ENCODE results near the gene SLC34A1.

SLC34A1 gene

DNA sequence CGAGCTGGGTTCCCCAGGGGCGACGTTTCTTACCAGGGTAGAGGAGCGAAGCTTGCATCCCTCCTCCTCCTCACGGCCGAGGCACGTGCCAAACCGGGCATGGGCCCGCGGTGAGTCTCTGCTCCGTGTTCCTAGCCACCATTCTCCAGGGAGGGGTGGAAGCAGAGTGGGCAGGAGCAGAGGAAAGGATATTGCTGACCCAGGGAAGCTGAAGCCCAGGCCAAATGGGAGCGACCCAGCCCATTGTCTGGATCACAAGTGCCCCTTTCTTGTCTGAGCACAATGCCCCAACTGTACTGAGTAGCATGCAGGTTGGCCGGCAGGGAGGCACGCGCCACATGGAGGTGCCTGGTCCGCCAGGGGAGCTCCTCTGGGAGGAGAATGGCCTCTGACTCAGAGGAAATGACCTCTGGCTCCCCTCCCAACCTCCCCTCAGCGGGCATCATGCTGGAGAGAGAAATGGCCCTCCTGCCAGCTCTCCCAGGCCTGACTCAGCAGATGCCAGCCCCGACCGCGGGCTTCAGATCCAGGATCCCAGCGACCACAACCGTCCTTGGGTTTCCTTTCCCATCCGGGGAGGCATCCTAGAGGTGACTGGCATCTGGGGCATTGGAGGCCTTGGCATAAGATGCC, 63.5 kb downstream of the SLC34A1 start (continued):
- TF ChIP-seq, protein P1, sequence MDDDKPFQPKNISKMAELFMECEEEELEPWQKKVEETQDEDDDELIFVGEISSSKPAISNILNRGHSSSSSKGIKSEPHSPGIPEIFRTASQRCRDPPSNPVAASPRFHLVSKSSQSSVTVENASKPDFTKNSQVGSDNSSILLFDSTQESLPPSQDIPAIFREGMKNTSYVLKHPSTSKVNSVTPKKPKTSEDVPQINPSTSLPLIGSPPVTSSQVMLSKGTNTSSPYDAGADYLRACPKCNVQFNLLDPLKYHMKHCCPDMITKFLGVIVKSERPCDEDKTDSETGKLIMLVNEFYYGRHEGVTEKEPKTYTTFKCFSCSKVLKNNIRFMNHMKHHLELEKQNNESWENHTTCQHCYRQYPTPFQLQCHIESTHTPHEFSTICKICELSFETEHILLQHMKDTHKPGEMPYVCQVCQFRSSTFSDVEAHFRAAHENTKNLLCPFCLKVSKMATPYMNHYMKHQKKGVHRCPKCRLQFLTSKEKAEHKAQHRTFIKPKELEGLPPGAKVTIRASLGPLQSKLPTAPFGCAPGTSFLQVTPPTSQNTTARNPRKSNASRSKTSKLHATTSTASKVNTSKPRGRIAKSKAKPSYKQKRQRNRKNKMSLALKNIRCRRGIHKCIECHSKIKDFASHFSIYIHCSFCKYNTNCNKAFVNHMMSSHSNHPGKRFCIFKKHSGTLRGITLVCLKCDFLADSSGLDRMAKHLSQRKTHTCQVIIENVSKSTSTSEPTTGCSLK (tag by site-specific recombination; IDR thresholded peaks at IDR 0.05) = no peak
- TF ChIP-seq ZNF132 (tag by site-specific recombination; IDR thresholded peaks at IDR 0.05; ENCODE audit: borderline replicate concordance) (no peak), ZXDB (tag by site-specific recombination; IDR thresholded peaks at IDR 0.05) (no peak), ZNF248 (tag by site-specific recombination; IDR thresholded peaks at IDR 0.05) (no peak), HOXC10 (CRISPR knock-in tag; IDR thresholded peaks at IDR 0.05) (no peak), ZNF654 (tag by site-specific recombination; IDR thresholded peaks at IDR 0.05; ENCODE audit: low read depth) (no peak), ZNF624 (tag by site-specific recombination; IDR thresholded peaks at IDR 0.05) (no peak), ZIC2 (tag by site-specific recombination; IDR thresholded peaks at IDR 0.05) (peak; percentile 89), OVOL3 (tag by site-specific recombination; IDR thresholded peaks at IDR 0.05) (no peak), ZSCAN30 (tag by site-specific recombination; IDR thresholded peaks at IDR 0.05) (no peak)
- TF ChIP-seq, protein P2, sequence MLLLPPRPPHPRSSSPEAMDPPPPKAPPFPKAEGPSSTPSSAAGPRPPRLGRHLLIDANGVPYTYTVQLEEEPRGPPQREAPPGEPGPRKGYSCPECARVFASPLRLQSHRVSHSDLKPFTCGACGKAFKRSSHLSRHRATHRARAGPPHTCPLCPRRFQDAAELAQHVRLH (tag by site-specific recombination; IDR thresholded peaks at IDR 0.05) = no peak
- TF ChIP-seq, protein P3, sequence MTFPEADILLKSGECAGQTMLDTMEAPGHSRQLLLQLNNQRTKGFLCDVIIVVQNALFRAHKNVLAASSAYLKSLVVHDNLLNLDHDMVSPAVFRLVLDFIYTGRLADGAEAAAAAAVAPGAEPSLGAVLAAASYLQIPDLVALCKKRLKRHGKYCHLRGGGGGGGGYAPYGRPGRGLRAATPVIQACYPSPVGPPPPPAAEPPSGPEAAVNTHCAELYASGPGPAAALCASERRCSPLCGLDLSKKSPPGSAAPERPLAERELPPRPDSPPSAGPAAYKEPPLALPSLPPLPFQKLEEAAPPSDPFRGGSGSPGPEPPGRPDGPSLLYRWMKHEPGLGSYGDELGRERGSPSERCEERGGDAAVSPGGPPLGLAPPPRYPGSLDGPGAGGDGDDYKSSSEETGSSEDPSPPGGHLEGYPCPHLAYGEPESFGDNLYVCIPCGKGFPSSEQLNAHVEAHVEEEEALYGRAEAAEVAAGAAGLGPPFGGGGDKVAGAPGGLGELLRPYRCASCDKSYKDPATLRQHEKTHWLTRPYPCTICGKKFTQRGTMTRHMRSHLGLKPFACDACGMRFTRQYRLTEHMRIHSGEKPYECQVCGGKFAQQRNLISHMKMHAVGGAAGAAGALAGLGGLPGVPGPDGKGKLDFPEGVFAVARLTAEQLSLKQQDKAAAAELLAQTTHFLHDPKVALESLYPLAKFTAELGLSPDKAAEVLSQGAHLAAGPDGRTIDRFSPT (tag by site-specific recombination; IDR thresholded peaks at IDR 0.05) = peak; percentile 80
- TF ChIP-seq, protein P4, sequence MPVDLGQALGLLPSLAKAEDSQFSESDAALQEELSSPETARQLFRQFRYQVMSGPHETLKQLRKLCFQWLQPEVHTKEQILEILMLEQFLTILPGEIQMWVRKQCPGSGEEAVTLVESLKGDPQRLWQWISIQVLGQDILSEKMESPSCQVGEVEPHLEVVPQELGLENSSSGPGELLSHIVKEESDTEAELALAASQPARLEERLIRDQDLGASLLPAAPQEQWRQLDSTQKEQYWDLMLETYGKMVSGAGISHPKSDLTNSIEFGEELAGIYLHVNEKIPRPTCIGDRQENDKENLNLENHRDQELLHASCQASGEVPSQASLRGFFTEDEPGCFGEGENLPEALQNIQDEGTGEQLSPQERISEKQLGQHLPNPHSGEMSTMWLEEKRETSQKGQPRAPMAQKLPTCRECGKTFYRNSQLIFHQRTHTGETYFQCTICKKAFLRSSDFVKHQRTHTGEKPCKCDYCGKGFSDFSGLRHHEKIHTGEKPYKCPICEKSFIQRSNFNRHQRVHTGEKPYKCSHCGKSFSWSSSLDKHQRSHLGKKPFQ (tag by site-specific recombination; IDR thresholded peaks at IDR 0.05) = no peak

Measured in HEK293 (cell line).